IPS-15b (cell line): ENCODE measurements around the gene CELF2.

ENCODE experiments used
- H3K27me3 ChIP-seq: one replicate; pipeline ENCODE4 v1.6.1; 2013; ENCODE audit warnings: low read length; ENCODE audit not compliant: control insufficient read depth, insufficient read depth
- H3K36me3 ChIP-seq: one replicate; pipeline ENCODE4 v1.6.1; 2013; ENCODE audit warnings: low read length; ENCODE audit not compliant: control insufficient read depth, insufficient read depth
- H3K4me1 ChIP-seq: one replicate; pipeline ENCODE4 v1.6.1; 2013; ENCODE audit warnings: mild to moderate bottlenecking, low read length; ENCODE audit not compliant: control insufficient read depth, insufficient read depth
- H3K4me3 ChIP-seq: one replicate; pipeline ENCODE4 v1.5.1; 2013; ENCODE audit warnings: low read depth, low read length
- H3K9ac ChIP-seq: one replicate; pipeline ENCODE4 v1.6.1; 2013; ENCODE audit warnings: low read depth, mild to moderate bottlenecking, low read length
- H3K9me3 ChIP-seq: one replicate; pipeline ENCODE4 v1.6.1; 2013; ENCODE audit warnings: mild to moderate bottlenecking, low read length; ENCODE audit not compliant: control insufficient read depth, insufficient read depth

CELF2 gene

DNA sequence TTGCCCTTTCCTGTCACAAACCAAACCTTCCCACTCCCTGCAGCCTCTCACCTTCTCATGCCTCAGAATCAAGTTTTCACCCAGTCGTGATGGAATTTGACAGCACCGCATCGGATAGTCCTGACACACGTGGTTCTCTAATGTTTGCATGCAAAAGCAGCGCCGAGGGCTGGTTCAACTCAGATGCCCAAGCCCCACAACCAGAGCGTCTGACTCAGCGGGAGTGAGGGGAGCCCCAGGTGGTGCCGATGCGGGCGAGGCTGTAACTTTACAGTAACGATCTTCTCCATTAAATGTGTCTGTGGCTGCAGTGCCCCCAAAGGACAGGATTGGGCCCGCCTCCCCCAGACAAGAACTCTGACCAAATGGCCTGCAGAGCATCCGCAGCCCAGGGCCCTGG, 284.5 kb downstream of the CELF2 start:
- no peaks in the 10 kb centered on the region for H3K4me1 ChIP-seq
- H3K4me3 ChIP-seq, result no peak overlapping the region
- no peak overlapping the region for H3K9ac ChIP-seq
- H3K27me3 ChIP-seq, result no peaks in the 10 kb centered on the region
- no peaks in the 10 kb centered on the region for H3K9me3 ChIP-seq
- H3K36me3 ChIP-seq, result peaks cover 5% of the 10 kb centered on the region

DNA sequence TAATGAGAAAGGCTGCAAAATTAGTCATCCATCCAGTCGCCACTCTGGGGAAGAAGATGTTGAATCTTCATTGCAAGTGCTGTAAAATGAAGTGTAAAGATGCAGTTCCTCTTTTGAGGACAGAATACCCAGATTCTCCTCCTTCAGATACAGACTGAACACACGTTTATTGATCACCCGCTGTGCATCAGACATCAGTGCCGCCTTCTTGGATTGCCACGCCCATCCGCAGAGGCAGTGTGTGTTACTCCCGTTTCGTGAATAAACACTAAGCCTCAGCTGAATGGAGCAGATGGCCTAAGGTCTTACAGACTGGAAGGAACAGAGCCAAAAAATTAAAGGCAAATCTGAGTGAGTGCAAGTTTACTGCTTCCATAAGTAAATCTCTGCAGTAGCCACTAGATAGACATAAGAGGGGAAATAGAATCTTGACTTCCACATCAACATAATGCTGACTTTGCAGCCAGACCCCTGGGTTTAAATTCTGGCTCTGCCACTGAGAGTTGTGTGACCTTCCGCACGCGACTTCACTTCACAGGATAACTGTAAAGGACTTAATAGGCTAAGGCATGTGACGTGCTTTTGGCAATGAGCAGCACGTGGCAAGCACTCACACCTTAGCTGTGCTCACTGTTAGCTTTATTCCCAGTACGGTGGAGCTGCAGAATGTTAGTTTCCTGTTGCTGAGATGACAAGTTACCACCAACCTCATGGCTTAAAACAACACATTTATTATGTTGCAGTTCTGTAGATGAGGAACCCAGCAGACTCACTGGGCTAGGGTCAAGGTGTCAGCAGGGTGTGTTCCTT, 285.9 kb downstream of the CELF2 start:
- H3K9me3 ChIP-seq, result no peaks in the 10 kb centered on the region
- H3K4me1 ChIP-seq, result no peaks in the 10 kb centered on the region
- peaks cover 5% of the 10 kb centered on the region for H3K36me3 ChIP-seq
- H3K4me3 ChIP-seq, result no peak overlapping the region
- no peaks in the 10 kb centered on the region for H3K27me3 ChIP-seq
- no peak overlapping the region for H3K9ac ChIP-seq

DNA sequence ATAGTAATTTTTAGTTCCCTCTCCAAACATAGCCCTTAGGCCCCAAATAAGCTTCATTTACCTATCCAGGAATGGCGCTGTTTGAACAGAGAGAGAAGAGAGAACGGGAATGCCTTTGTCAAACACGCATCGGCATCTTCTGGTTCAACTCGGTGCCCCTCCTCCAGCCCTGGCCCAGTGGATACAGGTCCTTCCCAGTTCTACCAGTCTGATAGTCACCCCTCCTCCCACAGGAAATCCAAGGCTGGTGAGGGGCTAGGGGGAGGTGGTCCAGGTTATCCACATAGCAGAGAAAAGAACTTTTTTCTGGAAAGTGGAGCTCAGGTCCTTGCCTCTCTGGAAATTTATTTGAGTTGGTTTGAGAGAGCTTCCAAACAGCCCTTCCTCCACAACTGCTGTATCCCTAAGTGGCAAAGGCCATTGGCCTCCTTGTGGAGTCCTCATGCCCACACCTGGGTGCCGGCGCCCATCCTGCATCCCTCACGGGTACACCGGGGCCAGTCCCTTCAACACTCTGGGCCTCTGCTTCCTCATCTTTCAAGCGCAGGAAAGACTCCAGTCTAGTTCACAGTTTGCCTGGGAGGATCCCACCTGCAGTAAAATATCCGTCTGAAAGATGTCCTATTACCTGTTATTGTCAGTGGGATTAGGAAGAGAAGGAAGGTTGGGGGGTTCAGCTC, 287.4 kb downstream of the CELF2 start:
- no peaks in the 10 kb centered on the region for H3K4me1 ChIP-seq
- H3K4me3 ChIP-seq, result no peak overlapping the region
- H3K27me3 ChIP-seq, result no peaks in the 10 kb centered on the region
- peaks cover 5% of the 10 kb centered on the region for H3K36me3 ChIP-seq
- no peaks in the 10 kb centered on the region for H3K9me3 ChIP-seq
- no peak overlapping the region for H3K9ac ChIP-seq

DNA sequence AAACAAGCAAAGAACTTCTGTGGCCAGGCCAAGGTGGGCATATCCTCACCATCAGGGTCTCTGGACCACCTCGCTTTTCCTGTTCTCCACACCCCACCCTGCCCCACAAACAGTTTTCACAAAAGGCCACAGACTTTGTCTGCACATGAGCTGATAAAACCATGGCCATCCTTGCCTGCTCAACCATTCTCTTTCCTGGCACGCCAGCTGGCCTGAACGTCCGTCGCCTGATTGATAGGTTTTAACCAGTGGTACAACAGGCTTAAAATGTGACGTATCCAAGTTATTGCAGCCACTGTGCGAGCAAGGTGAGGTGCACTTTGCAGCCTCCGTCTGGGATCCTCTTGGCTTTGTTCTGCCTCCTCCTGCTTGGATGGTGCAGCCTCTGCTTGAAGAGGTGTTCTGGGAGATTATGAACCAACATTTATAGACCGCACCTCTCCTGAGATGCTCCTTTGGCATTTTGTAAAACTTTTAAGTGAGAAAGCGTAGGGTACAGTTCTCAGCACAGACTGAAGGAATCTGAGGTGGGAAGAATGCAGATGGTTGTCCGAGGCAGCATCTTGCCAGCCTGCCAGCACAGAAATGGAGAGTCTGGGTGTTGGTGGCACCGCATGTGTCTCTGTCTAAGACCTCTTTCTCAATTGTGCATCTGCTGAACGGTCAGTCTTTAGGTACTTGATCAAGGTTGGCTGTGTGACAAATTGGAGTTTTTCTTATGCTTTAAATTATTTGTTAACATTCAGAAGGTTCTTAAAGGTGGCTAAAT, 288.3 kb downstream of the CELF2 start:
- no peaks in the 10 kb centered on the region for H3K9me3 ChIP-seq
- H3K4me3 ChIP-seq, result no peak overlapping the region
- H3K27me3 ChIP-seq, result no peaks in the 10 kb centered on the region
- H3K4me1 ChIP-seq, result no peaks in the 10 kb centered on the region
- peaks cover 5% of the 10 kb centered on the region for H3K36me3 ChIP-seq
- no peak overlapping the region for H3K9ac ChIP-seq

DNA sequence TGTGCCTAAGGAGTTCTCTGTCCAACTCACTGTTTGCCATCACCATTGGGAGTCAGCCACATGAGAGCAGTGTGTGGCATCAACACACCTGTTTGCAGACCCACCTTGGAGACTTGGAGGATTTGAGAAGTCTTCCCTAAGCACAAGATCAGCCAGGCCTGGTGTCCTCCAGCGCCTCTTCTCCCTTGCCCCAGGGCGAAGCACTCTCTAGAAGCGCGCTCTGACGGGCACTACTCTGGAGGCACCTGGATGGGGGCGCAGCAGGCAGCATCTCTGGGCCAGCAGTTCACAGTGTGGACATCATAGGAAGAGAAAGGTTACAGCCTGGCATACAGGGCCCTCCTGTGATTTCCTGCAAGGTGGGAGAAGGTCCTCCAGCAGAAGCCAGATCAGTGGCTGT, 289.3 kb downstream of the CELF2 start:
- H3K4me1 ChIP-seq, result no peaks in the 10 kb centered on the region
- H3K4me3 ChIP-seq, result no peak overlapping the region
- H3K36me3 ChIP-seq, result peaks cover 5% of the 10 kb centered on the region
- H3K9me3 ChIP-seq, result no peaks in the 10 kb centered on the region
- no peaks in the 10 kb centered on the region for H3K27me3 ChIP-seq
- H3K9ac ChIP-seq, result no peak overlapping the region

DNA sequence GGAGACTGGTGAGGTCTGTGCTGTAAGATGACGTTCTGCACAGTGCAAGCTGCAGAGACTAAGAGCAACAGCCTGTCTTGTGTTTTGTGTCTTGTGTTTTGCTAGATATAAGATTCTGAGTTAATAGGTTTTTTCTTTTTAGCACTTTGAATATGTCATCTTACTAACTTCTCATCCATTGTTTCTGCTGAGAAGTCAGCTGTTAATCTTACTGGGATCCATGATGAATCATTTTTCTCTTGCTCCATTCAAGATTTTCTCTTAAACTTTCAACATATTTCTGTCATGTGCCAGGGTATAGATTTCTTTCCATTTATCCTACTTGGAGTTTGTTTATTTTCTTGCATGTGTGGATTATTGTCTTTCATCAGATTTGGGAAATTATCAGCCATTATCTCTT, 290.3 kb downstream of the CELF2 start:
- no peaks in the 10 kb centered on the region for H3K4me1 ChIP-seq
- no peaks in the 10 kb centered on the region for H3K27me3 ChIP-seq
- H3K36me3 ChIP-seq, result peaks cover 4% of the 10 kb centered on the region
- H3K9me3 ChIP-seq, result no peaks in the 10 kb centered on the region
- H3K9ac ChIP-seq, result no peak overlapping the region
- no peak overlapping the region for H3K4me3 ChIP-seq

DNA sequence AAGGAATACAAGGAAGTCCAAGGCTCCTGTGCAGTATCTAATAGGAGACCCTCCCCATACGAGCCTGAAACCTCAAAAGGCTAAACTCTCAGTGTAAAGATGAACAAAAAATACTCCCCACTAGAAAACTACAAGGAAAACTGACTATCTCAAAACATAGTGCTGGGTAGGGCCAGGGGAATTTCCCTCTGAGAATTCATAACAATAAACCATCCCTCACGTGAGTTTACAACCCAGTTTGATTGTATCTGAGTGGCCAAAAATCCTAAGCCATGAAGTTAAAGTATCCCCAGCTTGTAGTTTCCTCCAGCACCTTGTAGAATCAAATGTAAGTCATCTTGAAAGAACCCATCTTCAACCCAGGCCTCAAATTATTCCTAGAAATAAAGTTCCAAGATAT, 293.4 kb downstream of the CELF2 start:
- H3K36me3 ChIP-seq, result peaks cover 6% of the 10 kb centered on the region
- no peak overlapping the region for H3K4me3 ChIP-seq
- no peaks in the 10 kb centered on the region for H3K27me3 ChIP-seq
- H3K4me1 ChIP-seq, result no peaks in the 10 kb centered on the region
- no peaks in the 10 kb centered on the region for H3K9me3 ChIP-seq
- H3K9ac ChIP-seq, result no peak overlapping the region

DNA sequence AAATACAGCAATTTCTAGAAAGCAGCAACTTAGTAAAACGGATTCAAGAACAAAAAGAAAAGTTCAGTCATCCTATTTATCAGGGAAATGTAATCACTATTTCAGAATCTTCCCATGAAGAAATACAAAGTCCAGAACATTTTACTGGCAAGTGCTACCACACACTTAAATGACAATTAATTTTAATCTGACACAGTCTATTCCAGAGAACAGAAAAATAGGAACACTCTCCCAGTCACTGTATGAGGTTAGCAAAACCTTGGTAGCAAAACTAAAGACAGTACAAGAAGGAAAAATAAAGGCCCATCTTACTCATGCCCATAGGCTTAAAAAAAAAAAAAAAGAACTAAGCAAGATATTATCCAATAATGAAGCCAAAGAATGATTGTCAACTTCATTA, 295.8 kb downstream of the CELF2 start:
- no peak overlapping the region for H3K9ac ChIP-seq
- peaks cover 6% of the 10 kb centered on the region for H3K36me3 ChIP-seq
- H3K9me3 ChIP-seq, result no peaks in the 10 kb centered on the region
- no peaks in the 10 kb centered on the region for H3K27me3 ChIP-seq
- no peaks in the 10 kb centered on the region for H3K4me1 ChIP-seq
- no peak overlapping the region for H3K4me3 ChIP-seq

DNA sequence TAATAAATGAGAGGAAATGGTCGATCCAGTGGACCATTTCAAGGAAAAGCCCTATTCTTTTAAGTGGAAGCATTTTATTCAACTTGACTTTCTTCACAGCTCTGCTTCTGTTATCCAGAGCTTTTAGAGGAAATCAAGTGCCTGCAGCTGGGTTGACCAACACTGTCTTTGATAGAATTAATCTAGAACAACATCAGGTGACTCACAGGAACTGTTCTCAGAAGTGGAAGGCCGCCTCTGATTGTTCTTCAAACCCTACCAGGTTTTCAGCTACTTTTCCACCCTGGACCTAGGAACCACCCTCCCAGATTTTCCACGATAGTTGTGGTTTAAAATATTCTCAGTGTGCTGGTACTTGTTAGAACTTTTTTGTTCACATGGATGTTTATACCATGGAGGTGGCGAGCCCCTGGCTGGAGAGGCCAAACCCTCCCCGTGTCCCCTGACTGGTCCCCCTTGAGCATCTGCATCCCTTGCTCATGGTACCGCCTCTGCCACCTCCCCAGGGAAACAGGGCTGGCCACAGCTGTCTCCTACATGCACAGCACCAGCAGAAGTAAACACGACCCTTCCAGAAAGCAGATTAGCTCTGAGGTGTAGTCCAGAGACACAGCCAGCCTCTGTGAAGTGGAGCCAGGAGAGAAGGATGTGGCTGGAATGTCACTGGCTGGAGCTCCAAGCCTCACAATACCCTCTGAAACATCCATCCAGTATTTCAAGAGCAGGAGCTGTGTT, 300.4 kb downstream of the CELF2 start:
- no peaks in the 10 kb centered on the region for H3K9me3 ChIP-seq
- no peak overlapping the region for H3K9ac ChIP-seq
- no peak overlapping the region for H3K4me3 ChIP-seq
- no peaks in the 10 kb centered on the region for H3K27me3 ChIP-seq
- peaks cover 12% of the 10 kb centered on the region for H3K36me3 ChIP-seq
- no peaks in the 10 kb centered on the region for H3K4me1 ChIP-seq

DNA sequence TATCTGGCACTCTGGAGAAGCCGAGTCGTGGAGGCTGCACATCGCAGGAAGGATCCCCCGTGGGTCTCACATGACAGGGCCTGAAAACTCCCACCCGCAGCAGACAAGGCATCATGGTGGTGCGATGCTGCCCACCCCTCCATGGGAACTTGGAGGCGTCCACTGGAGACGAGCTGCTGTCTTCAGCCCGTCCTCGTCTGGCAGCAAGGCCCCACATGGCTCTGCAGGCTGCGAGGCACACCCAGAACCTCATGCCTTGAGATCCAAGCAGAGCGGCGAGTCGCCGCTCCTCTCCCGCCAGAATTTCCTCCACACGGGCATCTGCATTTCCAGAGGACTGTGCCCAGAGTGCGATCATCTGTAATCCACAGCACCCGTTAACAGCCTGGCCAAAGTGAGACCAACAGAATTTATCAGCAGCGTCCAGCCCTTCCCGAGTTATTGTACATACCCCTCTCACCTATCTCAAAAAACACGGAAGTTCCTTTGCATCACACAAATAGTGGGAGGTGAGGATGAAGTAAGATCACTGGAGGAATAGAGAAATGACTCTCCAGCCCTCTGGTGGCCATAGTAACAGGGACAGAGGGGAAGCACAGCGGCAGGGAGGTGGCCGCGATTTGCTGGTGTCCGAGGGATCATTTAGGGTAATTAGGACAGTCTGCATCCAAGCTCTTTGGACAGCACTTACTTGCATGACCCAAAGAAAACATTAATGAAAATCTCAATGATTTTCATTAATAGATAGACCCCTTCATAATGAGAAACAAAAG, 301.3 kb downstream of the CELF2 start:
- H3K27me3 ChIP-seq, result no peaks in the 10 kb centered on the region
- no peaks in the 10 kb centered on the region for H3K9me3 ChIP-seq
- no peaks in the 10 kb centered on the region for H3K4me1 ChIP-seq
- peaks cover 11% of the 10 kb centered on the region for H3K36me3 ChIP-seq
- H3K9ac ChIP-seq, result no peak overlapping the region
- H3K4me3 ChIP-seq, result no peak overlapping the region
